Gastrocnemius medialis (tissue), 4 donors: ENCODE results near the gene MBTPS1.
"Not testable (repeated sequence)": the region's sequence is repeated elsewhere in the genome, so short reads cannot be mapped to it uniquely, and the experiment has no call there.

Experiments
- CTCF ChIP-seq, 5 experiments: fragments of 450-650 bp in 3 of 5; fragments of 200-600 bp in 2 of 5; sonication (generic) in 2 of 5; IDR thresholded peaks in 4 of 5; conservative IDR thresholded peaks in 1 of 5; 1 replicate in 4 of 5; 2 replicates in 1 of 5; pipeline ENCODE4 v1.5.1; 2016 to 2019; ENCODE audit warnings: antibody characterized with exemption in 5 of 5, mild to moderate bottlenecking in 3 of 5, moderate library complexity in 3 of 5
- POLR2A ChIP-seq, 2 donors: fragments of 450-650 bp; IDR thresholded peaks; one replicate each; pipeline ENCODE4 v1.6.1; 2017; ENCODE audit warnings: antibody characterized with exemption in 2 of 2, mild to moderate bottlenecking in 2 of 2, moderate library complexity in 2 of 2

- TF ChIP-seq POLR2A (IDR thresholded peaks at IDR 0.05); CTCF (IDR thresholded peaks at IDR 0.05 in 4 of 5, conservative IDR thresholded peaks at IDR 0.05 in 1 of 5): not testable (repeated sequence)
Measured at GRCh38 chr16:84111949-84112348, 4.8 kb downstream of the MBTPS1 start.
